K562 (cell line): ENCODE results near the gene TCF20.

Experiments used
- HOXB6 ChIP-seq: fragments of 250-450 bp; sonication (Bioruptor Pico); IDR thresholded peaks from 2 replicates; pipeline ENCODE4 v1.5.1; 2022; ENCODE audit warnings: mild to moderate bottlenecking, borderline replicate concordance
- ZNF384 ChIP-seq: IDR thresholded peaks from 2 replicates; pipeline ENCODE4 v1.6.1; 2012; ENCODE audit warnings: low read depth, low read length, improper control_type of control experiment

- no peak for TF ChIP-seq HOXB6 (CRISPR knock-in tag)
- no peak for TF ChIP-seq ZNF384
Observed at GRCh38 chr22:42294034-42294985, 23.9 kb upstream of the TCF20 start.
